ENCODE data around the gene BDP1.
A peak's percentile ranks its signal among the peaks of the same experiment; 100 is the strongest.
"Not testable (repeated sequence)": the region's sequence is repeated elsewhere in the genome, so short reads cannot be mapped to it uniquely, and the experiment has no call there.

Gene BDP1

DNA sequence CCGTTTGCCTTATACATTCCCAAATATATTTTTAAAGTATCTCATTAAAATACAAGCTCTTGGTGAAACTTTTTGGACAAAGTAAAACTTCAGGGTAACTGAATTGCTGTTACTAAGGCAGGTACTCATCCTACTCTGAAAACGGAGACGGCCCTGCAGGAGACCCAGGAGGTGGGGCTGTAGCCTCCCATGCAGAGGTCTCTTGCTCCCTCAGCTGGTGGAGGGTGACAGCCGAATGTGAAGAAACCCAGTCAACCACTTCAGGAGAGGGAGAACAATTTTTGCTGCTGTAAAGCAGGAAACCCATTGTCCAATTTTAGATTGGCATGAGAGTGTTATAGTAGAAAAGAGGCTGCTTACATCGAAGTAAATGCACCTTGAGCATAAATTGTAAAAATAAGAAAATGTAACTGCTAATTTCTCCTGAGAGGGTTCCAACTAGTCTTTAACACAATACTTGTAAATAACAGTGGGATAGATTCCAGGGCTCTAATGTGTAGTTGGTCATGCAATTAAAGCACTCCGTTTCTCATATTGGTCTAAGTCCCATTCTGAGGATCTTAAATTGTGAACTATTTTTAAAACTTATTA is 8.1 kb upstream of the BDP1 start:
- TF ChIP-seq, protein P1, sequence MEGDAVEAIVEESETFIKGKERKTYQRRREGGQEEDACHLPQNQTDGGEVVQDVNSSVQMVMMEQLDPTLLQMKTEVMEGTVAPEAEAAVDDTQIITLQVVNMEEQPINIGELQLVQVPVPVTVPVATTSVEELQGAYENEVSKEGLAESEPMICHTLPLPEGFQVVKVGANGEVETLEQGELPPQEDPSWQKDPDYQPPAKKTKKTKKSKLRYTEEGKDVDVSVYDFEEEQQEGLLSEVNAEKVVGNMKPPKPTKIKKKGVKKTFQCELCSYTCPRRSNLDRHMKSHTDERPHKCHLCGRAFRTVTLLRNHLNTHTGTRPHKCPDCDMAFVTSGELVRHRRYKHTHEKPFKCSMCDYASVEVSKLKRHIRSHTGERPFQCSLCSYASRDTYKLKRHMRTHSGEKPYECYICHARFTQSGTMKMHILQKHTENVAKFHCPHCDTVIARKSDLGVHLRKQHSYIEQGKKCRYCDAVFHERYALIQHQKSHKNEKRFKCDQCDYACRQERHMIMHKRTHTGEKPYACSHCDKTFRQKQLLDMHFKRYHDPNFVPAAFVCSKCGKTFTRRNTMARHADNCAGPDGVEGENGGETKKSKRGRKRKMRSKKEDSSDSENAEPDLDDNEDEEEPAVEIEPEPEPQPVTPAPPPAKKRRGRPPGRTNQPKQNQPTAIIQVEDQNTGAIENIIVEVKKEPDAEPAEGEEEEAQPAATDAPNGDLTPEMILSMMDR (IDR thresholded peaks at IDR 0.05; ENCODE audit: extremely low read depth, insufficient read depth, missing control alignments): peak; percentile 49
- in situ Hi-C loops (cut with MboI; ENCODE audit: low pct_unique_long_range_greater_than_20kb, low sequenced_read_pairs, unreplicated experiment); DNase-seq (ENCODE audit: low spot score): not testable (repeated sequence)

DNA sequence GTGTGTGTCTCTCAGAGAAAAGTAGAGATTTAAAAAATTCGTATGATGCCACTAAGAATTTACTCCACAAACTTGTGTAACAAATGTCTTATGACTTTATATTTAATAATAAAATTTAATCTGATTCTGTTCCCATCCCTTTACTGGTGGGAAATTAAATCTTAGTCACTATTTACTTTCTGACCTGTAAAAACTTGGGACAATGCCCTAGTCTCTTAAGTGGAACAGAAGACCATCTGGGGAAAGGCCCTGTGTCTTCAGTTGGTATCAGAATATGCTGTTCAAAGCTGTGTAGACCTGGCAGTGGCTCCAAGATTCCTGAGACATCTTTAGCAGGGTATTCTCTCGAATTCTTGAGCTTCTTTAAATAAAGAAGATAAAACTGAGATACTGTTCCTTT is 2.6 kb upstream of the BDP1 start:
- in situ Hi-C loops (cut with MboI; ENCODE audit: low pct_unique_long_range_greater_than_20kb, low sequenced_read_pairs, unreplicated experiment): no loop called here
- TF ChIP-seq, protein P1 (IDR thresholded peaks at IDR 0.05; ENCODE audit: extremely low read depth, insufficient read depth, missing control alignments): no peak

DNA sequence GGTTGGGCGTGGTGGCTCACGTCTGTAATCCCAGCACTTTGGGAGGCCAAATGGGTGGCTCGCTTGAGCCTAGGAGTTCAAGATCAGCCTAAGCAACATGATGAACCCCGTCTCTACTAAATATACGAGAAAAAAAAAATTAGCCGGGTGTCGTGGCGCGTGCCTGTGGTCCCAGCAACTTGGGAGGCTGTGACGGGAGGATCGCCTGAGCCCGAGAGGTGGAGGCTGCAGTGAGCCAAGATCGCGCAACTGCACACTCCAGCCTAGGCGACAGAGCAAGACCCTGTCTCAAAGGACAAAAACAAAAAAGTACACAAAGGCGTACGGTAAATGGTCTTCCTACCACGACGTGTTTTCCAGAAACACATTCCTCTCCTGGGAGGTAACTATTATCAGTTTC is 538 bp upstream of the BDP1 start:
- TF ChIP-seq, protein P1 (IDR thresholded peaks at IDR 0.05; ENCODE audit: extremely low read depth, insufficient read depth, missing control alignments): no peak
- no peak for DNase-seq (ENCODE audit: low spot score)
- in situ Hi-C loops (cut with MboI; ENCODE audit: low pct_unique_long_range_greater_than_20kb, low sequenced_read_pairs, unreplicated experiment): no loop called here

More for the DNA sequence above, 2.6 kb upstream of the BDP1 start:
- no peak for DNase-seq (ENCODE audit: low spot score)

DNA sequence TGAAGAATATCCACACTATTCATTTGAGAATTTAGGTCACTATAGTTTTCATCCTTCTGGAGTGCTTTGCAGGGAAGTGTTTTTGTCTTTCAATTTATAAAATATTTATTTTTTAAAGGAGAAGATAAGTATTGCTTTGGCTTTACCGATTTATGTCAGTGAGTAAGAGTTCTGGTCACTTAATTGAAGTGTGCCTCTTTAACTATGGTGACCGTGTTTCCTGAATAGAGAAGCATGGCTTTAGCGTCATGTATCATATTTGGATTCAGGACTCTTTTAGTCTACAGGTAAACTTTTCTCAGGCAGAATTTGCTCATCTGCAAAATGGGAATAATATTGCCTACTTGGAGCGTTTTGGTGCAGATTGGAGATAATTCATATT is 902 bp downstream of the BDP1 start:
- DNase-seq (ENCODE audit: low spot score): no peak
- TF ChIP-seq, protein P1 (IDR thresholded peaks at IDR 0.05; ENCODE audit: extremely low read depth, insufficient read depth, missing control alignments): no peak
- in situ Hi-C loops (cut with MboI; ENCODE audit: low pct_unique_long_range_greater_than_20kb, low sequenced_read_pairs, unreplicated experiment): no loop called here

DNA sequence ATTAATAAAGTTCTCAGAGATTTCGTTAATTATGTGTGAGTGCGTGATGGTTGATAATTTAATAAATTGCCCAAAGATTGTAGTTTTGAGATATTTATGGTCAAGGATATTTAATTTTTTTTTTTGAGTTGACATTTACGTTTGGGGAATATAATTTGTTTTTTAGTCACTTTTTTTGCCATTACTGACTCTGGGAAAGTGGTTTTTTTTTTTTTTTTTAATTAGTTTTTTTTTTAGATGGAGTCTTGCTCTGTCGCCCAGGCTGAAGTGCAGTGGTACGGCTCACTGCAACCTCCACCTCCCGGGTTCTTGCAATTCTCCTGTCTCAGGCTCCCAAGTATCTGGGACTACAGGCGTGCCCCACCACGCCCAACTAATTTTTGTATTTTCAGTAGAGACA is 1.7 kb downstream of the BDP1 start:
- no peak for DNase-seq (ENCODE audit: low spot score)
- TF ChIP-seq, protein P1 (IDR thresholded peaks at IDR 0.05; ENCODE audit: extremely low read depth, insufficient read depth, missing control alignments): no peak
- in situ Hi-C loops (cut with MboI; ENCODE audit: low pct_unique_long_range_greater_than_20kb, low sequenced_read_pairs, unreplicated experiment): no loop called here

DNA sequence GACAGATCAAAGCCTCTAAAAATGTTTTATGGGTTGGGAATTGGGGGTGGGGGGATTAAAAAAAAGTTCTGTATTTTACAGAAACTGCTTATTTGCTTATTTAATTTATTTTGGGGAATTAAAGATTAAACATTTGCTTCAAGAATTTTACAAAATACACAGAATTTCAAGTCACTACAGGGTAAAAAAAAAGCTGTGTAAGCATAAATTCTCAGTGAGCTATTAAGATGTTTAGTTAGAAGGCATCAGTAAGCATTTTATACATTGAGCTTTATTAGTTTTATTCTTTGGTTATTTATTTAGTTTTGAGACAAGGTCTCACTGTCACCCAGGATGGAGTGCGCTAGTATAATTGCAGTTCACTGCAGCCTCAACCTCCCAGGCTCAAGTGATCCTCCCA is 5.2 kb downstream of the BDP1 start:
- DNase-seq (ENCODE audit: low spot score): no peak
- TF ChIP-seq, protein P1 (IDR thresholded peaks at IDR 0.05; ENCODE audit: extremely low read depth, insufficient read depth, missing control alignments): no peak
- in situ Hi-C loops (cut with MboI; ENCODE audit: low pct_unique_long_range_greater_than_20kb, low sequenced_read_pairs, unreplicated experiment): no loop called here

DNA sequence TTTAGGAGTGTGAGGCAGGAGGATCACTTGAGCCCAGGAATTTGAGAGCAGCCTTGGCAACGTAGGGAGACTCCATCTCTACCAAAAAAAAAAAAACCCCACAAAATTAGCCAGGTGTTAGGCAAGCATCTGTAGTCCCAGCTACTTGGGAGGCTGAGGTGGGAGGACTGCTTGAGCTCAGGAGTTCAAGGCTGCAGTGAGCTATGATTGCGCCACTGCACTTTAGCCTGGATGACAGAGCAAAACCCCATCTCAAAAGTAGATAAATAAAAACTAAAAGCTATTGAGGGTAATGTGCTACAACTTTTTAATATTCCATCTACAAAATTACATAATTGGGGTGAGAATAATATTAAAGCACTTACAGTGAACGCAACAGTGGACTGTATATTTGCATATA is 5.9 kb downstream of the BDP1 start:
- in situ Hi-C loops (cut with MboI; ENCODE audit: low pct_unique_long_range_greater_than_20kb, low sequenced_read_pairs, unreplicated experiment): no loop called here
- no peak for DNase-seq (ENCODE audit: low spot score)
- TF ChIP-seq, protein P1 (IDR thresholded peaks at IDR 0.05; ENCODE audit: extremely low read depth, insufficient read depth, missing control alignments): no peak

Measured in GM13977 (cell line).